Activated T-cell treated with anti-CD3 and anti-CD28 coated beads for 24 hours (primary cell): ENCODE measurements around the gene VWA1.
"Not testable (repeated sequence)": the region's sequence is repeated elsewhere in the genome, so short reads cannot be mapped to it uniquely, and the experiment has no call there.

Experiments
- DNase-seq: peaks from one replicate; pipeline ENCODE4 v3.0.0-alpha.2; 2020; ENCODE audit warnings: low read depth

Gene VWA1

GRCh38 chr1:1435106-1435903 is at the start of gene VWA1:
Gene VWA1 (plus strand): TSS chr1:1435690. CDS start chr1:1435749, 59 bp downstream.
- DNase-seq: peak; percentile 61

GRCh38 chr1:1385931-1386330 is 49.6 kb upstream of the VWA1 start:
- DNase-seq: no peak

GRCh38 chr1:1387098-1388077 is 48.1 kb upstream of the VWA1 start:
- DNase-seq: no peak

- DNase-seq: no peak
Measured at GRCh38 chr1:1388078-1388472, 47.4 kb upstream of the VWA1 start.

GRCh38 chr1:1390675-1391074 is 44.8 kb upstream of the VWA1 start:
- no peak for DNase-seq

GRCh38 chr1:1391225-1391624 is 44.3 kb upstream of the VWA1 start:
- DNase-seq: no peak

- DNase-seq: no peak
Measured at GRCh38 chr1:1393014-1393413, 42.5 kb upstream of the VWA1 start.

GRCh38 chr1:1393428-1393827 is 42.1 kb upstream of the VWA1 start:
- no peak for DNase-seq

GRCh38 chr1:1394116-1394515 is 41.4 kb upstream of the VWA1 start:
- DNase-seq: no peak

- DNase-seq: no peak
Measured at GRCh38 chr1:1395166-1395565, 40.3 kb upstream of the VWA1 start.

- DNase-seq: no peak
Measured at GRCh38 chr1:1397839-1398523, 37.5 kb upstream of the VWA1 start.

GRCh38 chr1:1398677-1399186 is 36.8 kb upstream of the VWA1 start:
- no peak for DNase-seq

- DNase-seq: peak; percentile 99
Measured at GRCh38 chr1:1399187-1399871, 36.2 kb upstream of the VWA1 start, which contains the start of gene CCNL2. Gene CCNL2 (minus strand): TSS chr1:1399335. CDS start chr1:1399306, 29 bp downstream.

GRCh38 chr1:1399872-1400575 is 35.5 kb upstream of the VWA1 start:
- peak; percentile 16 for DNase-seq

GRCh38 chr1:1400576-1401456 is 34.7 kb upstream of the VWA1 start:
- DNase-seq: no peak

GRCh38 chr1:1401457-1402010 is 34.0 kb upstream of the VWA1 start:
- no peak for DNase-seq

- DNase-seq: peak; percentile 33
Measured at GRCh38 chr1:1402072-1402900, 33.2 kb upstream of the VWA1 start.

GRCh38 chr1:1402901-1403392 is 32.5 kb upstream of the VWA1 start:
- DNase-seq: not testable (repeated sequence)
